Measurements from ENCODE around the gene TUT4.

GRCh38 chr1:52579415-52579814 is 26.5 kb upstream of the TUT4 start:
- no peak for TF ChIP-seq POLR2A (IDR thresholded peaks at IDR 0.05; ENCODE audit: low read depth, low read length)
- TF ChIP-seq TAF1 (IDR thresholded peaks at IDR 0.05; ENCODE audit: borderline replicate concordance, low read depth, low read length): no peak

Measured in GM12892 (cell line).